ENCODE measurements around the gene TUBGCP4. TPM values are rescaled to one million over a fixed set of nuclear protein-coding genes. Genes with fewer than 3 reads are reported as not detected.

Gene TUBGCP4, protein sequence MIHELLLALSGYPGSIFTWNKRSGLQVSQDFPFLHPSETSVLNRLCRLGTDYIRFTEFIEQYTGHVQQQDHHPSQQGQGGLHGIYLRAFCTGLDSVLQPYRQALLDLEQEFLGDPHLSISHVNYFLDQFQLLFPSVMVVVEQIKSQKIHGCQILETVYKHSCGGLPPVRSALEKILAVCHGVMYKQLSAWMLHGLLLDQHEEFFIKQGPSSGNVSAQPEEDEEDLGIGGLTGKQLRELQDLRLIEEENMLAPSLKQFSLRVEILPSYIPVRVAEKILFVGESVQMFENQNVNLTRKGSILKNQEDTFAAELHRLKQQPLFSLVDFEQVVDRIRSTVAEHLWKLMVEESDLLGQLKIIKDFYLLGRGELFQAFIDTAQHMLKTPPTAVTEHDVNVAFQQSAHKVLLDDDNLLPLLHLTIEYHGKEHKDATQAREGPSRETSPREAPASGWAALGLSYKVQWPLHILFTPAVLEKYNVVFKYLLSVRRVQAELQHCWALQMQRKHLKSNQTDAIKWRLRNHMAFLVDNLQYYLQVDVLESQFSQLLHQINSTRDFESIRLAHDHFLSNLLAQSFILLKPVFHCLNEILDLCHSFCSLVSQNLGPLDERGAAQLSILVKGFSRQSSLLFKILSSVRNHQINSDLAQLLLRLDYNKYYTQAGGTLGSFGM
- total RNA-seq (2021; ENCODE audit: unreplicated experiment) (31.9 TPM), Bru-seq, nascent RNA (percentile 79 among the genes with signal in this experiment), BruChase-seq, experiment 1, labeled RNA remaining after a 2-hour chase (percentile 85 among the genes with signal in this experiment), BruChase-seq, experiment 2, labeled RNA remaining after a 6-hour chase (percentile 88 among the genes with signal in this experiment)
- polyA plus RNA-seq (2012; ENCODE audit: insufficient read length), result 21.6 TPM
- long read RNA-seq, full-length matches to known transcripts, result 49 of 97 reads
- long read RNA-seq, partial matches to known transcripts, result 7 of 97 reads
- long read RNA-seq, other reads (novel, unspliced or antisense), result 41 of 97 reads

- Histone ChIP-seq H3K9me3 (ENCODE audit: control insufficient read depth, insufficient read depth, low read depth, low read length) (peaks cover 33% of the 10 kb centered on the region), H3K4me1 (ENCODE audit: control insufficient read depth, insufficient read depth, low read length) (peaks cover 5% of the 10 kb centered on the region), H3K27ac (ENCODE audit: low read length) (peak within 1 kb of the TSS; percentile 87), H3K27me3 (ENCODE audit: control insufficient read depth, insufficient read depth, low read length) (no peaks in the 10 kb centered on the region), H3K4me3 (ENCODE audit: low read depth in 2 of 2, low read length in 2 of 2) (peak within 1 kb of the TSS; percentile 75 to 77), H3K36me3 (ENCODE audit: control insufficient read depth, insufficient read depth, low read length) (no peaks in the 10 kb centered on the region; the same call in 1 of the 2 replicates)
- BruUV-seq (replicated peaks), result TSS peak; percentile 67
- TF ChIP-seq REST (IDR thresholded peaks at IDR 0.05; ENCODE audit: insufficient read depth in 1 of 2, low read depth in 2 of 2, low read length in 1 of 2), result no peak
- 0 out of 2 replicates have a peak, but pooled peaks have one; percentile 21 for TF ChIP-seq SIN3A (IDR thresholded peaks at IDR 0.05; ENCODE audit: borderline replicate concordance, insufficient read depth, low read depth, low read length)
- peak; percentile 65; the same call in 1 of the 2 replicates for TF ChIP-seq POLR2AphosphoS5 (IDR thresholded peaks at IDR 0.05; ENCODE audit: low read depth, low read length)
- TF ChIP-seq, protein P1, sequence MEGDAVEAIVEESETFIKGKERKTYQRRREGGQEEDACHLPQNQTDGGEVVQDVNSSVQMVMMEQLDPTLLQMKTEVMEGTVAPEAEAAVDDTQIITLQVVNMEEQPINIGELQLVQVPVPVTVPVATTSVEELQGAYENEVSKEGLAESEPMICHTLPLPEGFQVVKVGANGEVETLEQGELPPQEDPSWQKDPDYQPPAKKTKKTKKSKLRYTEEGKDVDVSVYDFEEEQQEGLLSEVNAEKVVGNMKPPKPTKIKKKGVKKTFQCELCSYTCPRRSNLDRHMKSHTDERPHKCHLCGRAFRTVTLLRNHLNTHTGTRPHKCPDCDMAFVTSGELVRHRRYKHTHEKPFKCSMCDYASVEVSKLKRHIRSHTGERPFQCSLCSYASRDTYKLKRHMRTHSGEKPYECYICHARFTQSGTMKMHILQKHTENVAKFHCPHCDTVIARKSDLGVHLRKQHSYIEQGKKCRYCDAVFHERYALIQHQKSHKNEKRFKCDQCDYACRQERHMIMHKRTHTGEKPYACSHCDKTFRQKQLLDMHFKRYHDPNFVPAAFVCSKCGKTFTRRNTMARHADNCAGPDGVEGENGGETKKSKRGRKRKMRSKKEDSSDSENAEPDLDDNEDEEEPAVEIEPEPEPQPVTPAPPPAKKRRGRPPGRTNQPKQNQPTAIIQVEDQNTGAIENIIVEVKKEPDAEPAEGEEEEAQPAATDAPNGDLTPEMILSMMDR (IDR thresholded peaks at IDR 0.05), result peak; percentile 73
- TF ChIP-seq TCF7L2 (IDR thresholded peaks at IDR 0.05; ENCODE audit: low read depth, low read length), result no peak
- POLR2A ChIA-PET, result interaction anchor here (0.6 to 0.7 kb wide), 5 partner anchors 29 to 649 kb away, joined by 3 to 8 read pairs (median 3); no protein-coding TSS in a partner anchor
- DNase-seq (ENCODE audit: low read depth, low spot score) (no peak), ATAC-seq (peak; percentile 96)
- intact Hi-C loops (cut with micrococcal nuclease; ENCODE audit: unreplicated experiment), result no loop called here
- in situ Hi-C loops (cut with HindIII; ENCODE audit: low pct_unique_long_range_greater_than_20kb, low sequenced_read_pairs), result no loop called here
- CTCF ChIA-PET, result interaction anchor here (0.6 to 0.7 kb wide), 3 partner anchors 21 to 543 kb away, joined by 3 to 4 read pairs (median 3); no protein-coding TSS in a partner anchor
These were observed at the start of gene TUBGCP4, which contains the start of gene ZSCAN29 for GRCh38 chr15:43370975-43371974. TSS of gene TUBGCP4 (plus strand) at chr15:43371101. CDS start at chr15:43371355, 254 bp downstream. TSS of gene ZSCAN29 (minus strand) at chr15:43371043. CDS start at chr15:43369913, 1,130 bp downstream.

Measured in Panc1 (cell line).